ENCODE results near the gene HOXA7. TPM values are rescaled to one million over a fixed set of nuclear protein-coding genes. Genes with fewer than 3 reads are reported as not detected.

Gene HOXA7
- total RNA-seq, 1 donor from 2014 or later, result not detected

- Mint-ChIP-seq H3K27me3 (ENCODE audit: low read depth) (peaks cover 63% of the 10 kb centered on the region), H3K27ac (no peak overlapping the region), H3K36me3 (ENCODE audit: low read depth) (no peaks in the 10 kb centered on the region), H3K4me3 (ENCODE audit: low read depth) (no peak overlapping the region), H3K4me1 (ENCODE audit: low read depth) (peaks cover 2% of the 10 kb centered on the region), H3K9me3 (no peaks in the 10 kb centered on the region)
- DNase-seq (ENCODE audit: low spot score), result no peak
- intact Hi-C loops (cut with micrococcal nuclease), result no loop called here
Observed at GRCh38 chr7:27175626-27176523, 19.4 kb upstream of the HOXA7 start.

- no peak overlapping the region for H3K4me3 Mint-ChIP-seq (ENCODE audit: low read depth)
- DNase-seq (ENCODE audit: low spot score), result no peak
- peaks cover 65% of the 10 kb centered on the region for H3K27me3 Mint-ChIP-seq (ENCODE audit: low read depth)
- no peaks in the 10 kb centered on the region for H3K36me3 Mint-ChIP-seq (ENCODE audit: low read depth)
- H3K27ac Mint-ChIP-seq, result no peak overlapping the region
- peaks cover 2% of the 10 kb centered on the region for H3K4me1 Mint-ChIP-seq (ENCODE audit: low read depth)
- intact Hi-C loops (cut with micrococcal nuclease), result no loop called here
- no peaks in the 10 kb centered on the region for H3K9me3 Mint-ChIP-seq
Observed at GRCh38 chr7:27174874-27175625, 18.6 kb upstream of the HOXA7 start.

- Mint-ChIP-seq H3K4me1 (ENCODE audit: low read depth) (peaks cover 2% of the 10 kb centered on the region), H3K27ac (no peak within 1 kb of the TSS), H3K27me3 (ENCODE audit: low read depth) (peaks cover 62% of the 10 kb centered on the region), H3K4me3 (ENCODE audit: low read depth) (no peak within 1 kb of the TSS), H3K36me3 (ENCODE audit: low read depth) (no peaks in the 10 kb centered on the region), H3K9me3 (no peaks in the 10 kb centered on the region)
- intact Hi-C loops (cut with micrococcal nuclease), result no loop called here
- DNase-seq (ENCODE audit: low spot score), result no peak
Observed at GRCh38 chr7:27173956-27174873, 17.7 kb upstream of the HOXA7 start, which contains the start of gene HOXA10. Gene HOXA10, minus strand, starts transcription at chr7:27174320. Its CDS starts 14 bp downstream, at chr7:27174306.

- DNase-seq (ENCODE audit: low spot score), result no peak
- Mint-ChIP-seq H3K27ac (no peak overlapping the region), H3K9me3 (no peaks in the 10 kb centered on the region), H3K27me3 (ENCODE audit: low read depth) (peaks cover 60% of the 10 kb centered on the region), H3K4me1 (ENCODE audit: low read depth) (peaks cover 2% of the 10 kb centered on the region), H3K36me3 (ENCODE audit: low read depth) (no peaks in the 10 kb centered on the region), H3K4me3 (ENCODE audit: low read depth) (no peak overlapping the region)
- intact Hi-C loops (cut with micrococcal nuclease), result no loop called here
Observed at GRCh38 chr7:27173511-27173955, 17.1 kb upstream of the HOXA7 start.

DNA sequence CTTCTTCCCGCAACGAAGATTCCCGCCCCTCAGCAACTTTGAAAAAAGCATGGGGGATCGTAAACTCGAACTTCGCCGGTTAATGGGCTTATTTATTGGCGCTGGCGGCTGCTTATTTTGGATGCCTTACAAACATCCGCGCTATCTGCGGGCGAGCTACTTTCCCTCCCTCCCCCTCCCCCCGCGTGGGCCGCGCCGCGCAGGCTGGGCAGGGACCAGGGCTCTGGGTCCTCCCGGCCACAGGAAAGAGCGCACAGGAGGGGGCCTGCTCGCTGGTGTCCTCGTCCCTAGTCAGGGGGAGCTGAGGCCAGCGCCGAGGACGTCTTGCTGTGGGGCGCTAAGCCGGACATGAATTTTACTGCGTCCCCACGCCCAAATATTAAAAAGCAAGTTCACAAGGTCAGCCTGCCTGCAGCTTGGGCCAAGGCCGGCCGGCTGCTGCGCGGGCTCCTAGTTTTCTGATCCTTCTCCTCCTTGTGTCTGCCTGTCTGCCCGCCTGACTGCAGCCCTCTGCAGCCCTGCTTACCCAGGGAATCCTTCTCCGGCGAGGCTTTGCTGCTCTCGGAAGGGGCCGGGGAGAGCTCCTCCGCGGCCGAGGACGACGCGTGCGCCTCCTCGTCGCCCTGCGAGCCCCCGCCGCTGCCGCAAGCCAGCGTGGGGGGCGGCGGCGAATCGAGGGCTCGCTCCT, 16.5 kb upstream of the HOXA7 start:
- no peak overlapping the region for H3K4me3 Mint-ChIP-seq (ENCODE audit: low read depth)
- peaks cover 64% of the 10 kb centered on the region for H3K27me3 Mint-ChIP-seq (ENCODE audit: low read depth)
- intact Hi-C loops (cut with micrococcal nuclease), result loop anchor here (1.0 kb wide), 1 partner anchor 15 kb away; no protein-coding TSS in a partner anchor
- H3K36me3 Mint-ChIP-seq (ENCODE audit: low read depth), result no peaks in the 10 kb centered on the region
- no peaks in the 10 kb centered on the region for H3K9me3 Mint-ChIP-seq
- peaks cover 2% of the 10 kb centered on the region for H3K4me1 Mint-ChIP-seq (ENCODE audit: low read depth)
- H3K27ac Mint-ChIP-seq, result no peak overlapping the region
- no peak for DNase-seq (ENCODE audit: low spot score)

GRCh38 chr7:27172315-27172774, 15.9 kb upstream of the HOXA7 start:
- Mint-ChIP-seq H3K4me1 (ENCODE audit: low read depth) (peaks cover 2% of the 10 kb centered on the region), H3K36me3 (ENCODE audit: low read depth) (no peaks in the 10 kb centered on the region), H3K27me3 (ENCODE audit: low read depth) (peaks cover 64% of the 10 kb centered on the region), H3K4me3 (ENCODE audit: low read depth) (no peak overlapping the region), H3K9me3 (no peaks in the 10 kb centered on the region), H3K27ac (peak overlapping the region; percentile 12)
- intact Hi-C loops (cut with micrococcal nuclease), result loop anchor here (1.0 kb wide), 1 partner anchor 16 kb away; no protein-coding TSS in a partner anchor
- no peak for DNase-seq (ENCODE audit: low spot score)

- H3K4me1 Mint-ChIP-seq (ENCODE audit: low read depth), result peaks cover 2% of the 10 kb centered on the region
- intact Hi-C loops (cut with micrococcal nuclease), result loop anchor here (1.0 to 2.0 kb wide), 3 partner anchors 13 to 17 kb away; partner anchors contain the start of genes HOXA11 and HOXA7
- H3K36me3 Mint-ChIP-seq (ENCODE audit: low read depth), result no peaks in the 10 kb centered on the region
- H3K4me3 Mint-ChIP-seq (ENCODE audit: low read depth), result no peak overlapping the region
- no peak for DNase-seq (ENCODE audit: low spot score)
- H3K9me3 Mint-ChIP-seq, result no peaks in the 10 kb centered on the region
- peak overlapping the region; percentile 12 for H3K27ac Mint-ChIP-seq
- peaks cover 70% of the 10 kb centered on the region for H3K27me3 Mint-ChIP-seq (ENCODE audit: low read depth)
Observed at GRCh38 chr7:27171637-27172314, 15.3 kb upstream of the HOXA7 start.

GRCh38 chr7:27171325-27171636, 14.8 kb upstream of the HOXA7 start:
- Mint-ChIP-seq H3K27me3 (ENCODE audit: low read depth) (peaks cover 70% of the 10 kb centered on the region), H3K36me3 (ENCODE audit: low read depth) (no peaks in the 10 kb centered on the region), H3K27ac (no peak overlapping the region), H3K9me3 (no peaks in the 10 kb centered on the region), H3K4me3 (ENCODE audit: low read depth) (no peak overlapping the region), H3K4me1 (ENCODE audit: low read depth) (peaks cover 2% of the 10 kb centered on the region)
- DNase-seq (ENCODE audit: low spot score), result no peak
- intact Hi-C loops (cut with micrococcal nuclease), result loop anchor here (2.0 kb wide), 2 partner anchors 14 kb away; partner anchors contain the start of genes HOXA11 and HOXA7

DNA sequence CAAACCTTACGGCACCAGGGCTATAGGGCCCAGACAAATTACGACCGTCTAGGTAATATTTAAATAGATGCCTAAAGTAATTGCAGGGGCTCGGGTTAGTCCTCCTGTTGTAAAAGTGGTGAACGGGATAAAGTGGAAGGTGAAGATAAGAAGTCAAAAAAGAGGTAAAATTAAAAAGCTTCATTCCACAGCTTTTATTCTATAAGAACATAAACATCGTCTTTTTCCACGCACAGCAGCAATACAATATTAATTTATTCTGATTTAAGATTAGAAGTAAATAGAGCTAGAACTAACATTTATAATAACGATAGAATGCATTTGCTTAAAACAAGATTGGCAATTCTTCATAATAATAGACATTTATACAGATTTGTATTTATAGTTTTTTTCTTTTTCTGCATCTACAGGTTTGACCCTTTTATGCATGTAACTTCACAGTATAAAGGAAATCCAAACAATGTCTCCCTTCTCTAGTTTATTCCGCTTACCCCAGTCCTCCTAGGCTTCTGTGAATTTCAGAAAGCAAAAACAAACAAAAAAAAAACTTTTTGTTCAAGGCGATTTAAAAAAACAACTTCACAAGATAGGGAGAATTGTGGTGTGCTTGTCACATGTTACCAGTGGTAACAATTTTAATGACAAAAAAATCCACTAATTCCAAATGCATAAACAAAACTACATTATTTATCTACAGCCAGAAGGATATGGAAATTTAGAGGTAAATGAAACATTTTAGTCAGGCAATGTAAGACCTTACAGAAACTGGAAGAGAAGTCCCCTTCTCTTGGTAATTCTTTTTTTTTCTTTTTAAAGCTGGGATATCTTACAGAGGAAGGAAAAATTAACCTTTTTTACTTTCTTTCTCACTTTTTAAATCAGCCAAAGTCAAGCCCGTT, 14.2 kb upstream of the HOXA7 start:
- H3K27ac Mint-ChIP-seq, result no peak overlapping the region
- no peak for DNase-seq (ENCODE audit: low spot score)
- H3K4me1 Mint-ChIP-seq (ENCODE audit: low read depth), result peaks cover 4% of the 10 kb centered on the region
- intact Hi-C loops (cut with micrococcal nuclease), result loop anchor here (2.0 kb wide), 2 partner anchors 14 kb away; partner anchors contain the start of genes HOXA11 and HOXA7
- no peak overlapping the region for H3K4me3 Mint-ChIP-seq (ENCODE audit: low read depth)
- H3K36me3 Mint-ChIP-seq (ENCODE audit: low read depth), result no peaks in the 10 kb centered on the region
- peaks cover 68% of the 10 kb centered on the region for H3K27me3 Mint-ChIP-seq (ENCODE audit: low read depth)
- H3K9me3 Mint-ChIP-seq, result no peaks in the 10 kb centered on the region

DNA sequence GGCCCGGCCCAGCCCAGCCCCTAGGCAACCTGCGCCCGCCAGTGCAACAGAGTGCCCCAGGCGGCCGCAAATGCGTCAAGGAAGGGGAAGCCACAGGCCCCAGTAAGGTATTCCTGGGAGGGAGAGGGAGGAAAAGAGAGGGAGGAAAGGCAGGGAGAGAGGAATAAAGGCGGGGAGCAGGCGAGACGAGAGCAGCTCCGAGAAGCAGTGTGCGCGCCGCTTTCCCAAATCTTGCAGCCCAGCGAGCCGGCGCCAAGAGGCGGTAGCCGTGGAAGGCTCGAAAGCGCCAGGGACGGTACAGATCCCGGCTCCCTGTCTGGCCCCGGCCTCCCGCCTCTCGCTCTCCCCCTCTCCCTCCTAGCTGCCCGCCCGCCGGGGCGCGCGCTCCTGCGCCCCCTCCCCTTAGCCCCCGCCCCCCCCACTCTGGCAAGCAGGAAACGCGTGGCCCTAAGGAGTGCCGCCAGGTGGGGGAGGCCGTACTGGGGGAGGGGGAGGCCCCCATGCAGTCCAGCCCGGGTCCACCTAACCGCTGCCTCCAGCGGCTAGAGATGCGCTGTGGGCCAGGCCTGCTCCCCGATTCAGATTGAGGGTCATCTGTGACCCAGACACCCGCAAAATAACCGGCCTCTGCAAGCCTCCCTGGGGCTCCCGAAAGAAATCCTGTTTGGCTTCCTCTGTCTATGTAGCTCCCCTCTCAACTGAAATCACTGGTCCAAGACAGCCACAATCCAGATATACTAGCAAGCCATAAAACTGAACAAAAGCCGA, 13.4 kb upstream of the HOXA7 start:
- Mint-ChIP-seq H3K27ac (no peak overlapping the region), H3K4me3 (ENCODE audit: low read depth) (no peak overlapping the region), H3K9me3 (no peaks in the 10 kb centered on the region), H3K27me3 (ENCODE audit: low read depth) (peaks cover 66% of the 10 kb centered on the region), H3K36me3 (ENCODE audit: low read depth) (no peaks in the 10 kb centered on the region), H3K4me1 (ENCODE audit: low read depth) (peaks cover 5% of the 10 kb centered on the region)
- intact Hi-C loops (cut with micrococcal nuclease), result loop anchor here (2.0 kb wide), 3 partner anchors 13 to 29 kb away; partner anchors contain the start of genes HOXA11 and HOXA7
- no peak for DNase-seq (ENCODE audit: low spot score)
